CD4-positive, alpha-beta memory T cell (primary cell): ENCODE results near the gene CACNA1B. TPM values are rescaled to one million over a fixed set of nuclear protein-coding genes. Genes with fewer than 3 reads are reported as not detected.

Experiments used
- CTCF ChIA-PET: fragments of 350-600 bp; sonication (Branson Sonifier 250); formaldehyde crosslinking; loops from one replicate; lab custom pipeline; 2021; ENCODE audit warnings: inconsistent platforms; ENCODE audit not compliant: partially characterized antibody; lab: Charles Lee
- POLR2A ChIA-PET: fragments of 350-600 bp; sonication (Branson Sonifier 250); formaldehyde crosslinking; loops from one replicate; lab custom pipeline; 2021; ENCODE audit not compliant: partially characterized antibody; lab: Charles Lee
- DNase-seq, 5 donors: peaks; one replicate each; pipeline versions ENCODE4 v3.0.0 to v3.0.0-alpha.2; 2020 to 2022; ENCODE audit warnings: mixed read lengths in 1 of 5
- H3K27ac ChIP-seq: one replicate; pipeline ENCODE4 v1.7.0; 2013; ENCODE audit warnings: low read depth, low read length
- H3K27me3 ChIP-seq: 2 replicates; pipeline ENCODE4 v1.7.0; 2013; ENCODE audit warnings: mild to moderate bottlenecking, low read length, moderate library complexity; ENCODE audit not compliant: insufficient read depth
- H3K36me3 ChIP-seq: 2 replicates; pipeline ENCODE4 v1.7.0; 2013; ENCODE audit warnings: mild to moderate bottlenecking, low read length, moderate library complexity; ENCODE audit not compliant: insufficient read depth
- H3K4me1 ChIP-seq: 2 replicates; pipeline ENCODE4 v1.7.0; 2013; ENCODE audit warnings: mild to moderate bottlenecking, low read length, moderate library complexity; ENCODE audit not compliant: insufficient read depth
- H3K4me3 ChIP-seq, 2 donors: one replicate each; pipeline ENCODE4 v1.7.0; 2013; ENCODE audit warnings: low read length in 2 of 2, mild to moderate bottlenecking in 1 of 2
- H3K9me3 ChIP-seq, 2 donors: one replicate each; pipeline ENCODE4 v1.7.0; 2013; ENCODE audit warnings: low read length in 2 of 2, control low read depth in 1 of 2; ENCODE audit not compliant: control insufficient read depth in 1 of 2
- H3K27ac Mint-ChIP-seq, 7 donors: one replicate each; pipeline ENCODE4 v1.8.0; 2020 to 2021; ENCODE audit warnings: mixed read lengths in 7 of 7, mild to moderate bottlenecking in 6 of 7, inconsistent platforms in 3 of 7, moderate library complexity in 3 of 7
- H3K27me3 Mint-ChIP-seq, 2 donors: one replicate each; pipeline ENCODE4 v1.8.0; 2020 to 2021; ENCODE audit warnings: mixed read lengths in 2 of 2
- H3K36me3 Mint-ChIP-seq, 2 donors: one replicate each; pipeline ENCODE4 v1.8.0; 2020 to 2021; ENCODE audit warnings: mixed read lengths in 2 of 2, inconsistent platforms in 1 of 2, mild to moderate bottlenecking in 1 of 2
- H3K4me1 Mint-ChIP-seq, 4 donors: one replicate each; pipeline ENCODE4 v1.8.0; 2020 to 2021; ENCODE audit warnings: mixed read lengths in 4 of 4, mild to moderate bottlenecking in 1 of 4
- H3K4me3 Mint-ChIP-seq, 8 donors: one replicate each; pipeline ENCODE4 v1.8.0; 2020 to 2021; ENCODE audit warnings: mixed read lengths in 8 of 8, mild to moderate bottlenecking in 7 of 8, moderate library complexity in 6 of 8, inconsistent platforms in 3 of 8
- H3K9me3 Mint-ChIP-seq, 8 donors: one replicate each; pipeline ENCODE4 v1.8.0; 2020 to 2021; ENCODE audit warnings: mixed read lengths in 8 of 8, mild to moderate bottlenecking in 5 of 8, inconsistent platforms in 3 of 8, moderate library complexity in 1 of 8
- intact Hi-C: fragments of 100-400 bp; cut with micrococcal nuclease; formaldehyde crosslinking; loops from one replicate; pipeline ENCODE4 v1.15.1; 2023
- polyA plus RNA-seq, 2 donors: library from polyadenylated mRNA; unstranded; fragments of 300-500 nt; fragmentation: Illumina TruSeq; gene quantifications; one replicate each; pipeline ENCODE4 v1.2.3, GENCODE V29; 2021
- total RNA-seq, 2 experiments: library from RNA; stranded (reverse); gene quantifications; one replicate each; pipeline ENCODE4 v1.2.3, GENCODE V29; 2021

CACNA1B gene
- total and polyA plus RNA-seq, 4 experiments from 2014 or later: not detected

GRCh38 chr9:137988701-137989100 lies 111.1 kb downstream of the CACNA1B start:
- no peak overlapping the region for H3K27ac Mint-ChIP-seq
- H3K36me3 Mint-ChIP-seq: no peaks in the 10 kb centered on the region
- no peaks in the 10 kb centered on the region for H3K27me3 ChIP-seq

GRCh38 chr9:137989156-137989555 lies 111.6 kb downstream of the CACNA1B start:
- POLR2A ChIA-PET: no interaction called here
- H3K9me3 ChIP-seq: no peaks in the 10 kb centered on the region
- intact Hi-C loops: no loop called here
- peaks cover 0 to 3% (median 0%) of the 10 kb centered on the region in 8 donors for H3K9me3 Mint-ChIP-seq
- no peak overlapping the region for H3K4me3 Mint-ChIP-seq
- CTCF ChIA-PET: interaction anchor here (1.5 kb wide), 1 partner anchor 9 kb away, joined by 3 read pairs; no protein-coding TSS in a partner anchor
- no peaks in the 10 kb centered on the region for H3K36me3 Mint-ChIP-seq
- no peaks in the 10 kb centered on the region for H3K4me1 ChIP-seq
- H3K36me3 ChIP-seq: no peaks in the 10 kb centered on the region
- peaks cover 0 to 6% (median 0%) of the 10 kb centered on the region in 4 donors for H3K4me1 Mint-ChIP-seq
- H3K27ac ChIP-seq: no peak overlapping the region
- H3K27ac Mint-ChIP-seq: peak overlapping the region in 1 of 7 donors; percentile 20
- DNase-seq: no peak
- no peak overlapping the region for H3K4me3 ChIP-seq
- H3K27me3 ChIP-seq: no peaks in the 10 kb centered on the region
- H3K27me3 Mint-ChIP-seq: peaks cover 38 to 47% of the 10 kb centered on the region in 2 donors

More at GRCh38 chr9:137988701-137989100, 111.1 kb downstream of the CACNA1B start:
- no peak overlapping the region for H3K4me3 ChIP-seq
- POLR2A ChIA-PET: no interaction called here
- no peaks in the 10 kb centered on the region for H3K4me1 ChIP-seq
- no peak overlapping the region for H3K4me3 Mint-ChIP-seq
- no peaks in the 10 kb centered on the region for H3K36me3 ChIP-seq
- no peak for DNase-seq
- no peaks in the 10 kb centered on the region for H3K9me3 ChIP-seq
- intact Hi-C loops: no loop called here
- CTCF ChIA-PET: interaction anchor here (1.5 kb wide), 1 partner anchor 9 kb away, joined by 3 read pairs; no protein-coding TSS in a partner anchor
- H3K27me3 Mint-ChIP-seq: peaks cover 38 to 47% of the 10 kb centered on the region in 2 donors
- H3K27ac ChIP-seq: no peak overlapping the region
- H3K4me1 Mint-ChIP-seq: peaks cover 0 to 6% (median 0%) of the 10 kb centered on the region in 4 donors
- H3K9me3 Mint-ChIP-seq: peaks cover 0 to 3% (median 0%) of the 10 kb centered on the region in 8 donors

GRCh38 chr9:137989999-137990715 lies 112.6 kb downstream of the CACNA1B start:
- CTCF ChIA-PET: interaction anchor here (1.5 kb wide), 1 partner anchor 10 kb away, joined by 3 read pairs; no protein-coding TSS in a partner anchor
- intact Hi-C loops: no loop called here
- Mint-ChIP-seq H3K27me3 (peaks cover 36 to 45% of the 10 kb centered on the region in 2 donors), H3K4me1 (peaks cover 0 to 6% (median 0%) of the 10 kb centered on the region in 4 donors), H3K27ac (no peak overlapping the region), H3K4me3 (no peak overlapping the region), H3K9me3 (peaks cover 0 to 3% (median 0%) of the 10 kb centered on the region in 8 donors), H3K36me3 (no peaks in the 10 kb centered on the region)
- H3K4me1 ChIP-seq: no peaks in the 10 kb centered on the region
- no peaks in the 10 kb centered on the region for H3K36me3 ChIP-seq
- no peaks in the 10 kb centered on the region for H3K9me3 ChIP-seq
- DNase-seq: no peak
- no peak overlapping the region for H3K4me3 ChIP-seq
- no peaks in the 10 kb centered on the region for H3K27me3 ChIP-seq
- POLR2A ChIA-PET: no interaction called here
- H3K27ac ChIP-seq: no peak overlapping the region

GRCh38 chr9:138003485-138004190 lies 126.1 kb downstream of the CACNA1B start:
- H3K9me3 ChIP-seq: no peaks in the 10 kb centered on the region
- no peak overlapping the region for H3K4me3 Mint-ChIP-seq
- no peak overlapping the region for H3K4me3 ChIP-seq
- no peaks in the 10 kb centered on the region for H3K4me1 ChIP-seq
- H3K36me3 Mint-ChIP-seq: no peaks in the 10 kb centered on the region
- H3K27me3 Mint-ChIP-seq: peaks cover 7 to 9% of the 10 kb centered on the region in 2 donors
- intact Hi-C loops: no loop called here
- H3K9me3 Mint-ChIP-seq: peaks cover 0 to 2% (median 0%) of the 10 kb centered on the region in 8 donors
- H3K36me3 ChIP-seq: no peaks in the 10 kb centered on the region
- no peaks in the 10 kb centered on the region for H3K27me3 ChIP-seq
- ChIA-PET CTCF (no interaction called here), POLR2A (no interaction called here)
- H3K4me1 Mint-ChIP-seq: no peaks in the 10 kb centered on the region
- no peak overlapping the region for H3K27ac ChIP-seq
- H3K27ac Mint-ChIP-seq: no peak overlapping the region
- DNase-seq: no peak

GRCh38 chr9:138006576-138007233 lies 129.1 kb downstream of the CACNA1B start:
- H3K27ac Mint-ChIP-seq: no peak overlapping the region
- H3K27me3 Mint-ChIP-seq: peaks cover 3 to 9% of the 10 kb centered on the region in 2 donors
- H3K4me1 Mint-ChIP-seq: no peaks in the 10 kb centered on the region
- ChIA-PET POLR2A (no interaction called here), CTCF (no interaction called here)
- H3K27ac ChIP-seq: no peak overlapping the region
- no peaks in the 10 kb centered on the region for H3K36me3 ChIP-seq
- intact Hi-C loops: no loop called here
- no peak for DNase-seq
- H3K9me3 Mint-ChIP-seq: peaks cover 0 to 2% (median 0%) of the 10 kb centered on the region in 8 donors
- H3K4me3 Mint-ChIP-seq: no peak overlapping the region
- no peaks in the 10 kb centered on the region for H3K27me3 ChIP-seq
- H3K9me3 ChIP-seq: no peaks in the 10 kb centered on the region
- H3K4me1 ChIP-seq: no peaks in the 10 kb centered on the region
- no peak overlapping the region for H3K4me3 ChIP-seq
- no peaks in the 10 kb centered on the region for H3K36me3 Mint-ChIP-seq

GRCh38 chr9:138007566-138007917 lies 130.0 kb downstream of the CACNA1B start:
- H3K27ac Mint-ChIP-seq: peak overlapping the region in 2 of 7 donors; percentile 52 to 72

More at GRCh38 chr9:138007566-138007917, 130.0 kb downstream of the CACNA1B start:
- Histone ChIP-seq H3K4me1 (no peaks in the 10 kb centered on the region), H3K9me3 (no peaks in the 10 kb centered on the region), H3K36me3 (no peaks in the 10 kb centered on the region), H3K4me3 (no peak overlapping the region), H3K27ac (no peak overlapping the region), H3K27me3 (no peaks in the 10 kb centered on the region)
- H3K4me3 Mint-ChIP-seq: no peak overlapping the region
- peaks cover 0 to 2% (median 0%) of the 10 kb centered on the region in 8 donors for H3K9me3 Mint-ChIP-seq
- POLR2A ChIA-PET: no interaction called here
- DNase-seq: no peak
- CTCF ChIA-PET: no interaction called here
- H3K27me3 Mint-ChIP-seq: peaks cover 3 to 9% of the 10 kb centered on the region in 2 donors
- intact Hi-C loops: no loop called here
- H3K36me3 Mint-ChIP-seq: no peaks in the 10 kb centered on the region
- no peaks in the 10 kb centered on the region for H3K4me1 Mint-ChIP-seq
